Measurements from ENCODE around the gene NEAT1.

Gene NEAT1

DNA sequence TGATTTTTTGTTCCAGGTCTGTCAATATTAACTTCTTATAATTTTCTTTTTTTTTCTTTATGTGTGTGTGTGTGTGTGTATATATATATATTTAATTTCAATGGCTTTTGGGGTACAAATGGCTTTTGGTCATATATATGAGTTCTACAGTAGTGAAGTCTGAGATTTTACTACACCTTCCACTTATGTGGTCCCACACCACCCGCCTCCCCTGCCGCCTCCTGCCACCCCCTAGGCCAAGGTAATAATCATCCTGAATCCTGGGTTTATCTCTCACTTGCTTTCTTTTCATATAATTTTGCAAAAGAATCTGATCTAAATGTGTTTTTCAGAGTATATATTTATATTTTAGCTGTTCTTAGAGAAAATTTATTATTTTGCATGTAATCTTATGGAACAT lies 11.1 kb downstream of the NEAT1 start:
- DNase-seq (ENCODE audit: extremely low read depth in 1 of 2, low read depth in 1 of 2), result no peak

- DNase-seq (ENCODE audit: extremely low read depth in 1 of 2, low read depth in 1 of 2), result no peak
Measured at GRCh38 chr11:65434057-65434666, 11.6 kb downstream of the NEAT1 start.

- no peak for DNase-seq (ENCODE audit: extremely low read depth in 1 of 2, low read depth in 1 of 2)
Measured at GRCh38 chr11:65434667-65435410, 12.2 kb downstream of the NEAT1 start.

GRCh38 chr11:65435411-65435931 lies 12.9 kb downstream of the NEAT1 start:
- DNase-seq (ENCODE audit: extremely low read depth in 1 of 2, low read depth in 1 of 2), result no peak

GRCh38 chr11:65435981-65436411 lies 13.4 kb downstream of the NEAT1 start:
- no peak for DNase-seq (ENCODE audit: extremely low read depth in 1 of 2, low read depth in 1 of 2)

DNA sequence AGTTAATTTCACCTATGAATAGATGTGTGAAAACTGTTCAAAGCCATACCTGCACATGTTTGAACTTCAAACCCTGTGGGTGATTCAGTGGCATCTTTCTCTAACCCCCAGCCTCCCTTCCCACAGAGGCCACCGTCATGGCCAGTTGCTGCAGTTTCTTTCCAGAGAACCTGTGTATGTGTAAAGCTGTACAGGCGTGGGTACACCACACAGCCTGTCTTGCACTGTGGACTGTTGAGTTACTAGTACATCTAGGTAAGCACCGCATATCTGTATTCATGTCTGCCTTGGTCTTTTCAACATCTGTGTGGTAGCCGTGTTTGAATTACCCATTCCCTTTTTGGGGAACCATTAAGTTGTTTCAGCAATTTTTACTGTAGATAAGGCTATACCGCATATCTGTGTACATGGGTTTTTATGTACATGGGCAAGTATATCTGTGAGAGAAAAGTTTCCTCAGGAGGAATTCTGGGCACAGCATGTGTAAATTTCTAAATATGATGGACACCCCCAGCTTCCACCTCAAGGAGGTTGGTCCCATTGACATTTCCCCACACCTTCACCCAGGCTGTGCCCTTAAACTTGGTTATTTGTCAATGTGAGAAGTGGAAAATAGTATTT lies 13.9 kb downstream of the NEAT1 start:
- DNase-seq (ENCODE audit: extremely low read depth in 1 of 2, low read depth in 1 of 2), result no peak

- no peak for DNase-seq (ENCODE audit: extremely low read depth in 1 of 2, low read depth in 1 of 2)
Measured at GRCh38 chr11:65437436-65438227, 15.0 kb downstream of the NEAT1 start.

GRCh38 chr11:65438257-65439151 lies 15.9 kb downstream of the NEAT1 start:
- DNase-seq (ENCODE audit: extremely low read depth in 1 of 2, low read depth in 1 of 2), result no peak

- no peak for DNase-seq (ENCODE audit: extremely low read depth in 1 of 2, low read depth in 1 of 2)
Measured at GRCh38 chr11:65439331-65440181, 17.0 kb downstream of the NEAT1 start.

DNA sequence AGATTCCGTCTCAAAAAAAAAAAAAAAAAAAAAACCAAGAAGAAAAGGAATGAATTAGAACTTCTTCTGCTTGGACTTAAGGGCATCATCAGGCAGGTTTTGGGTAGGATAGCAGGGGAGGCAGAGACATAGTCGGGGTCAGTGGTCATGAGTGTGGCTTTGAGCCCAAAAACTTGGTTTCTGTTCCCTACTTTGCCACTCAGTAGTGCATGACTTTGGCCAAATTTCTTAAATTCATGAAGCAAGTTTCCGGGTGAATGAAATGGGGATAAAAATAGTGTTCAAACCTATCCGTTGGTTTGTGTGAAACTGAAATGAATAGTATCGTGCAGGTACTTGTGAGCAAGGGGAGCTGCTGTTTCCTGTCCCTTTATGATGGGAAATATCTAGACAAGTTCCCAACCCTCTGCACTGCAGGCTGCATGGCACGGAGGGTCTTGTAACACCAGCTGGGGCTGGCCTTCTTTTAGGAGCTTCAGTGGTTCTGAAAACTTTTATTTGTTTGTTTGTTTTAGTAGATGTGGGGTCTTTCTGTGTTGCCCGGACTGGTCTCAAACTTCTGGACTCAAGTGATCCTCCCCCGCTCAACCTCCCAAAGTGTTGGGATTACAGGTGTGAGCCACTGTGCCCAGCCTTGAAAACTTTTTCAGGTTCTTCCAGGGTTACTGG lies 18.4 kb downstream of the NEAT1 start:
- DNase-seq (ENCODE audit: extremely low read depth in 1 of 2, low read depth in 1 of 2), result no peak

DNA sequence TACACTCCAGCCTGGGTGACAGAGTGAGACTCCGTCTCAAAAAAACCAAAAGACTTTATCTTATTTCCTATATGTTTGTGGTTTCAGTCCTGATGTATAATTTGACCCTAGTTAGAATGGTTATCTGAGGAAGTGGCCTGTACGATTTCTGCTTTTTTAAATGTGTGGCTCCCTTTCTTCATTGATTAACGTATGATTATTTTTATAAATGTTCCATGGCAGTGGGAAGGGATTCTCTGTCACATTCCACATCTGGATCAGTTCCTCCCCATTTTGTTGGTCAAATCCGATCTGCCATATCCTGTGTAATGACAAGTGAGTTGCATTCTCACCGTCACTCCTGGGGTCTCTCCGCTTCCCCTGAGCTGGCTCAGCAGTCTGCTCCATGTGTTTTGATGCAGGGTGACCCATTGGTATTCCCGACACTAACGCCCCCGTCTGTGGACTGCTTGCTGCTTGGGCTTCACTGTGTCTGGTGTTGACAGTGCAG lies 20.3 kb downstream of the NEAT1 start:
- DNase-seq (ENCODE audit: extremely low read depth in 1 of 2, low read depth in 1 of 2), result no peak

DNA sequence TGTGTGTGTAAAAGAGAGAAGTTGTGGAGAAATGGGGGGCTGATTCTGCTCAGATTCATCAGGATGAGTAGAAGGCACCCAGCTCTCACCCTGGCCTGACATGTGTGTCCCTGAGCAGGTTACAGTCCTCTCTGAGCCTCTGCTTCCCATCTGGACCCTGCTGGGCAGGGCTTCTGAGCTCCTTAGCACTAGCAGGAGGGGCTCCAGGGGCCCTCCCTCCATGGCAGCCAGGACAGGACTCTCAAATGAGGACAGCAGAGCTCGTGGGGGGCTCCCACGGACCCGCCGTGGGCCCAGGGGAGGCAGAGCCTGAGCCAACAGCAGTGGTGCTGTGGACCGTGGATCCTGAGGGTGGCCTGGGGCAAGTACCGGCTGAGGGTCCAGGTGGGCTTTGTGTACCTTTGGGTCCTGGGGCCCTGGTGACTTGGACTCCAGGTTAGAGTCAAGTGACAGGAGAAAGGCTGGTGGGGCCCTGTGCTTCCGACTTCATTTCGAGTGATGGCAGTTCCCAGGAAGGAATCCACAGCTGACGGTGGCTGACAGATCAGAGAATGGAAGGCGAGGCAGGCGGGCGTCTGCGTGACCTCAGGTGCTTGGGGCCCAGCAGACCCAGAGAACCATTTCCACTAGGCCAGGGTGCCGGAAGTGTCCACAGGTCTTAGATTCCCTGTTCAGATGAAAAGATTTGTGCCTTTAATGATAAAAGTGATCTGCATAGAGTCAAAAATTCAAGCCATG lies 21.9 kb downstream of the NEAT1 start:
- no peak for DNase-seq (ENCODE audit: extremely low read depth in 1 of 2, low read depth in 1 of 2)

GRCh38 chr11:65445101-65445603 lies 22.6 kb downstream of the NEAT1 start:
- DNase-seq (ENCODE audit: extremely low read depth in 1 of 2, low read depth in 1 of 2), result no peak

DNA sequence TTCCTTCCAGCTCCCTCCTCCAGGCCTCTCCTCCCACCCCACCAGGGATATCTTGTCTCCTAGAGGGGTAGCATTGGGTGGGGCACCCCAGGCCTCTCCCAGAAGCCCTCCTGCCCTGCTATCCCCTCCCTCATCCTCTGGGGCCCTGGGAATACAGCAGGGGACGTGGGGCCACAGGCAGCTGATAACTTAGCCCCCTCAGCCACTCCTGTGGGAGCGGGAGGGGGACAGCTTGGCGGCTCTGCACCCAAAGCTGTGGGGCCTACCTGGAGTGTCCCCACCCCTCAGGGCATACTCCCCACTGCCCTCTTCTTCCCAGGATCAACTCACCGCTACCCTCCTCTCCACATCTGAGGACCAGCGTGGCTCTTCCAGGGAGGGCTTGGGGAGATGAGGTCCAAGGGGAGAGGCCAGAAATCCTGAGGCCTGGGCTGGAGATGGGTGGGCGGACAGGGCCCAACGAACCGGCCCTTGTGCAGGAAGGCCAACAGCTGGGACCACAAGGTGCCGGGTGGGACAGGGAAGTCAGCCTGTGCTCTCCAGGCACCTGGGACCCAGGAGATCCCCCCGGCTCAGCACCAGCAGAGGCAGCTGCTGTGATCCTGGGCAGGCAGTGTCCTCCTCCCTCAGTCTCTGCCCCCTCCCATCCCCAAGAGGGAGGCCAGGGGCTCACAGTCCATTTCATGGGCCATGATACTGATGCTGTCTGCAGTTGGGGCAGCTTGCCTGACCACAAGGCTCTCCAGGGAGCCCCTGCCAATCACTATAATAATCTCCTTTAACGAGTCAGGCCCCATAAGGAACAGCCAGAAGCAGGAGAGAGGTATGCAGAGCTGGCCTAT lies 23.2 kb downstream of the NEAT1 start:
- no peak for DNase-seq (ENCODE audit: extremely low read depth in 1 of 2, low read depth in 1 of 2)

GRCh38 chr11:65446446-65447277 lies 24.1 kb downstream of the NEAT1 start:
- DNase-seq (ENCODE audit: extremely low read depth in 1 of 2, low read depth in 1 of 2), result no peak

DNA sequence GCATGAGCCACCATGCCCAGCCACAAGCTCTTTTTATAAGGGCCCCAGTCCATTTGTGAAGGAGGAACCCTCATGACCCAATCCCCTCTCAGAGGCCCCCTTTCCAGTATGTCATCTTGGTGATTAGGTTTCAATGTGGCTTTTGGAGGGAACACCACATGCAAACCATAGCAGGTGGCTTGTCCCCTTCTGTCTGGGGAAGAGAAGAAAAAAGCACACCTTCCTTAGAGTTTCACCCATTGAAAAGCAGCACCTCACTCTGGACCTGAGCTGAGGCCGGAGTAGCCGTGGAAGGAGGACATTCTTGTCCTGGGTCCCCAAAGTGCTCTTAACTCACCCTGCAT lies 25.4 kb downstream of the NEAT1 start:
- no peak for DNase-seq (ENCODE audit: extremely low read depth in 1 of 2, low read depth in 1 of 2)
